Psoas muscle (tissue), 8 donors: Measurements from ENCODE around the gene STUM. TPM values are rescaled to one million over a fixed set of nuclear protein-coding genes. Genes with fewer than 3 reads are reported as not detected.

ENCODE experiments used
- ATAC-seq, 4 donors: fragments of 200-7000 bp; cut with Tn5 transposase; one replicate each; pipeline ENCODE4 v1.9.1; 2020; ENCODE audit warnings: moderate library complexity in 3 of 4, mild to moderate bottlenecking in 2 of 4
- DNase-seq, 2 donors: peaks; one replicate each; pipeline ENCODE4 v3.0.0-alpha.2; 2020
- H3K27ac ChIP-seq: fragments of 200-600 bp; one replicate; pipeline ENCODE4 v1.8.0; 2022
- H3K27me3 ChIP-seq, 3 donors: fragments of 200-600 bp in 1 of 3; one replicate each; pipeline versions ENCODE4 v1.6.1 to v1.8.0; 2013 to 2022; ENCODE audit warnings: low read length in 2 of 3, mild to moderate bottlenecking in 2 of 3, moderate library complexity in 1 of 3; ENCODE audit not compliant: insufficient read depth in 3 of 3
- H3K36me3 ChIP-seq, 2 donors: fragments of 200-600 bp in 1 of 2; one replicate each; pipeline versions ENCODE4 v1.6.1 to v1.8.0; 2013 to 2022; ENCODE audit warnings: low read depth in 1 of 2, mild to moderate bottlenecking in 1 of 2, moderate library complexity in 1 of 2; ENCODE audit not compliant: insufficient read depth in 1 of 2
- H3K4me1 ChIP-seq: fragments of 200-600 bp; one replicate; pipeline ENCODE4 v1.8.0; 2022
- H3K4me3 ChIP-seq: fragments of 200-600 bp; one replicate; pipeline ENCODE4 v1.8.0; 2022; ENCODE audit warnings: mild to moderate bottlenecking
- H3K9me3 ChIP-seq: fragments of 200-600 bp; one replicate; pipeline ENCODE4 v1.8.0; 2022
- WGBS, 3 donors: extraction: QIAGEN DNeasy Blood & Tissue Kit; methylation state at CpG; one replicate each; pipeline versions ENCODE4 v1.1.6 to v1.1.7; 2013; 5-methylcytosine and 5-hydroxymethylcytosine counted together
- intact Hi-C, 2 donors: fragments of 100-400 bp; cut with DNase I; formaldehyde crosslinking; loops; one replicate each; pipeline versions ENCODE4 v1.11.0 to v1.14.2; 2022
- polyA plus RNA-seq, 3 donors: library from polyadenylated mRNA; stranded (reverse); fragments of 200-250 nt; gene quantifications; one replicate each; pipeline ENCODE4 v1.2.3, GENCODE V29; 2013
- total RNA-seq, 4 donors: library from RNA; stranded (reverse); fragmentation: NEBNext Ultra II Directional in 2 of 4; extraction: Animal tissue kit (Norgen Biotek cat#: 25700) in 2 of 4; gene quantifications; one replicate each; pipeline versions ENCODE4 v1.2.1 to v1.2.4, GENCODE V29; 2021 to 2023
- TF ChIP-seq, protein P1 (sequence below): fragments of 200-600 bp; IDR thresholded peaks from one replicate; pipeline ENCODE4 v1.8.0; 2022; ENCODE audit warnings: antibody characterized with exemption
- donor health status: healthy with polysubstance abuse.
- donor health status: DM: no; HTN: no; CAD: no; lungs with moderate emphysema.
- donor health status: Bipolar disorder and iron deficiency.
- donor health status: healthy.
- donor health status: DM: yes; HTN: yes; CAD: no.
- donor health status: DM: no; HTN: no; CAD: no.
- donor health status: DM: no; HTN: no; CAD: no.
- donor health status: DM: yes; HTN: yes; CAD: no.

Gene STUM
- total and polyA plus RNA-seq, 7 donors, result 0.34 to 1.5 (median 0.96) TPM

DNA sequence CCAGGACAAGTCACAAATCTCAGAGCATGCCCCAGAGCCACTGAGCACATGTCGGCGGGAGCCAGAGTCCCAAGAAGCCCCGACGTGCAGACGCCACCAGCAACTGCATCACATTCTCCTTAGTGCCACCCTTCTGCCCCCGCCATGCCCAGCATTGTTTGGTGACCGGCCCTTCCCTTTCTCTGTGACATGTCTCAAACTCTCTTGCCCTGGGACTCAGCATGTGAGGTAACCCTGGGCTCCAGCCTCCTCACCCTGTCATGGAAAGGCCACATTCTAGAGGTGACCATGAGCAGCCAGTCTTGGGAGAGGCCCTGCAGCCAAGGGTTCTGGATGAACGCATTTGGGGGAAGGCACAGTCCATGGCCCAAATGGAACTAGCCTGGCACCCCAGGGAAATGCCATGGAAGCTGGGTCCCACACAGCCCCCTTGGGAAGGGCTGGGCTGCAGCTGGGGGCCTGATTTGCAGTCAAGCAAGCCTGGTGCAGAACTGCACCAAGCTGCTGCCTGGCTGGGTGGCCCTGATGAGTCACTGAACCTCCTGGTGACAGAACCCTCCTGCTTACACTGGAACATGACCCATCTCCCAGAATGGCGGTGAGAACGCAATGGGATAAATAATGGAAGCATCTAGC is 96.1 kb downstream of the STUM start:
- Histone ChIP-seq H3K27ac (no peak overlapping the region), H3K4me1 (peaks cover 23% of the 10 kb centered on the region), H3K27me3 (no peaks in the 10 kb centered on the region), H3K4me3 (no peak overlapping the region), H3K9me3 (no peaks in the 10 kb centered on the region), H3K36me3 (peaks cover 0 to 27% of the 10 kb centered on the region in 2 donors)
- ATAC-seq, result peak in 2 of 4 donors; percentile 35 to 47
- intact Hi-C loops, result loop anchor here in 1 of 2 donors (5.0 kb wide), 1 partner anchor 68 kb away; no protein-coding TSS in a partner anchor
- peak; percentile 6 to 20 for DNase-seq
- 89 to 97% (median 96%) methylated on average over 10 of the region's 10 CpGs for WGBS, 3 donors
- TF ChIP-seq, protein P1, sequence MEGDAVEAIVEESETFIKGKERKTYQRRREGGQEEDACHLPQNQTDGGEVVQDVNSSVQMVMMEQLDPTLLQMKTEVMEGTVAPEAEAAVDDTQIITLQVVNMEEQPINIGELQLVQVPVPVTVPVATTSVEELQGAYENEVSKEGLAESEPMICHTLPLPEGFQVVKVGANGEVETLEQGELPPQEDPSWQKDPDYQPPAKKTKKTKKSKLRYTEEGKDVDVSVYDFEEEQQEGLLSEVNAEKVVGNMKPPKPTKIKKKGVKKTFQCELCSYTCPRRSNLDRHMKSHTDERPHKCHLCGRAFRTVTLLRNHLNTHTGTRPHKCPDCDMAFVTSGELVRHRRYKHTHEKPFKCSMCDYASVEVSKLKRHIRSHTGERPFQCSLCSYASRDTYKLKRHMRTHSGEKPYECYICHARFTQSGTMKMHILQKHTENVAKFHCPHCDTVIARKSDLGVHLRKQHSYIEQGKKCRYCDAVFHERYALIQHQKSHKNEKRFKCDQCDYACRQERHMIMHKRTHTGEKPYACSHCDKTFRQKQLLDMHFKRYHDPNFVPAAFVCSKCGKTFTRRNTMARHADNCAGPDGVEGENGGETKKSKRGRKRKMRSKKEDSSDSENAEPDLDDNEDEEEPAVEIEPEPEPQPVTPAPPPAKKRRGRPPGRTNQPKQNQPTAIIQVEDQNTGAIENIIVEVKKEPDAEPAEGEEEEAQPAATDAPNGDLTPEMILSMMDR, result no peak

GRCh38 chr1:226645279-226645976 is 96.9 kb downstream of the STUM start:
- H3K36me3 ChIP-seq, result peaks cover 0 to 25% of the 10 kb centered on the region in 2 donors
- no peaks in the 10 kb centered on the region for H3K9me3 ChIP-seq
- intact Hi-C loops, result loop anchor here in 1 of 2 donors (5.0 kb wide), 1 partner anchor 67 kb away; no protein-coding TSS in a partner anchor
- H3K4me1 ChIP-seq, result peaks cover 23% of the 10 kb centered on the region
- peak overlapping the region; percentile 23 for H3K27ac ChIP-seq
- TF ChIP-seq, protein P1, result no peak
- 50 to 75% (median 64%) methylated on average over 10 of the region's 10 CpGs for WGBS, 3 donors
- ATAC-seq, result peak in 3 of 4 donors; percentile 28 to 70 (median 66)
- peak; percentile 13 to 32 for DNase-seq
- H3K4me3 ChIP-seq, result no peak overlapping the region
- H3K27me3 ChIP-seq, result no peaks in the 10 kb centered on the region

DNA sequence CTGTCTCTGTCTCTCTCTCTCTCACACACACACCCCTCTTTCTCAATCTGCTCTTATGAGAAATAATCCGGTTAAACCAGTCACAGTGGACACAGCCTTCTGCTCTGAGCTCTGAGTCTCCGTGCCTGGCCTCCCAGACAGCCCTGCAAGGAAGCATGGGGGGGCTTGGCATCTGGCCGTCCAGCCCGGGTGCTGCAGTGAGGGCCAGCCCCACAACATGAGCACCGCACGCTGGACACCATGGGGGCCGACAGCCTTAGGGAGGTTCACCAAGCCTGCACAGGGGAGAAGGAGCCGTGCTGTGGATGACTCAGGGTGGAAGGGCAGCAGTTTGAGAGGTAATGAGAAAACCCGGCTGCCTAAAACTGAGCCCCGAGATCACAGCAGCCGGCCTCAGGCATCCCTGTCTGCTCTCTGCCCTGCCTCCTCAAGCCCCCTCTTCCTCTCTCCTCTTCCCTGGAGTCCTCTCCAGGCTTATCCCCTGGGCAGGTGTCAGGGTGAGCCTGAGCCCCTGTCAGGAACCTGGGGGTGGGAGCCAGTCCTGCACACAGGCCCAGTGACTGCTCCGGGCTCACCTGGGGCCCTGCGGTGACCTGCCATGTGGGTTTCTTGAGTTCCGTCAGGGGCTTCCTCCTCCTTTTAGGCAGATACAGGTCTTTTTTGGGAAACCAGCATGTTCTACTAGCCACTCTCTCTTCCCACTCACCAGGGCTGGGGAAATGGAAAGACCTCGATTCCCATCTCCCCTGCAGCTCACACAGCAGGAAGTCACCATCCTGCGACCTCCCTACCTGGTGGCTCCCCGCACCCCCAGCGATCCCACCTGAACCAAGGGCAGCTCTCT is 97.7 kb downstream of the STUM start:
- peak; percentile 23 to 55 for DNase-seq
- Histone ChIP-seq H3K27me3 (no peaks in the 10 kb centered on the region), H3K4me1 (peaks cover 23% of the 10 kb centered on the region), H3K36me3 (peaks cover 0 to 25% of the 10 kb centered on the region in 2 donors), H3K27ac (peak overlapping the region; percentile 23), H3K4me3 (no peak overlapping the region), H3K9me3 (no peaks in the 10 kb centered on the region)
- TF ChIP-seq, protein P1, result no peak
- ATAC-seq, result peak in 3 of 4 donors; percentile 26 to 49 (median 39)
- intact Hi-C loops, result loop anchor here in 1 of 2 donors (5.0 kb wide), 1 partner anchor 66 kb away; no protein-coding TSS in a partner anchor
- 75 to 81% (median 81%) methylated on average over 16 to 18 of the region's 18 CpGs for WGBS, 3 donors

GRCh38 chr1:226646870-226647449 is 98.4 kb downstream of the STUM start:
- peak; percentile 2 to 20 for DNase-seq
- WGBS, 3 donors, result 93 to 95% (median 93%) methylated on average over 16 of the region's 16 CpGs
- H3K27ac ChIP-seq, result no peak overlapping the region

More at GRCh38 chr1:226646870-226647449, 98.4 kb downstream of the STUM start:
- H3K4me3 ChIP-seq, result no peak overlapping the region
- no peaks in the 10 kb centered on the region for H3K27me3 ChIP-seq
- intact Hi-C loops, result loop anchor here in 1 of 2 donors (5.0 kb wide), 1 partner anchor 65 kb away; no protein-coding TSS in a partner anchor
- no peak for ATAC-seq
- H3K4me1 ChIP-seq, result peaks cover 23% of the 10 kb centered on the region
- no peaks in the 10 kb centered on the region for H3K9me3 ChIP-seq
- H3K36me3 ChIP-seq, result peaks cover 0 to 25% of the 10 kb centered on the region in 2 donors
- TF ChIP-seq, protein P1, result no peak
